GM12872 (cell line): Measurements from ENCODE around the gene NANOS3.

Experiments
- CTCF ChIP-seq: IDR thresholded peaks from 3 replicates; pipeline ENCODE4 v1.5.1; 2011; ENCODE audit warnings: low read depth, mild to moderate bottlenecking, low read length, moderate library complexity; ENCODE audit not compliant: insufficient read depth

The NANOS3 gene

GRCh38 chr19:13873834-13874515 lies 3.0 kb upstream of the NANOS3 start:
- TF ChIP-seq CTCF = no peak

DNA sequence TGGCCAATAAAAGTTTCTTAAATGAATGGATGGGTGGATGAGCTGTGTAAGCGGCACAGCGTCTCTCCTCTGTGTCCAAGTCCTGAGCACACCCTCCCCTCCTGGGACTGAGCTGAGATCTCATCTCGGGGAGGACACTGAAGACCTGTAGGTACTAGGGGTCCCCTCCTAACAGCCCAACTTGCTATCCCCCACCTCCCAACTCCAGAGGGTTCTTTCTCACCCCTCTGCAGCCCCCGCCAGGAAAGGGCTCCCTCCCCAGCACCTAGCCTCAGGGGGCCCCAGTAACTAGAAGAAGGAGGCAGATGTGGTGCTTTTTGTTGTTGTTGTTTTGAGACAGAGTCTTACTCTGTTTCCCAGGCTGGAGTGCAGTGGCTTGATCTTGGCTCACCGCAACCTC lies 1.1 kb upstream of the NANOS3 start:
- no peak for TF ChIP-seq CTCF

GRCh38 chr19:13877303-13877702 lies 369 bp downstream of the NANOS3 start:
- TF ChIP-seq CTCF = no peak

- peak; percentile 99; the same call in 2 of the 3 replicates for TF ChIP-seq CTCF
Observed at GRCh38 chr19:13880059-13881043, 3.4 kb downstream of the NANOS3 start.

GRCh38 chr19:13881251-13881691 lies 4.3 kb downstream of the NANOS3 start:
- TF ChIP-seq CTCF = no peak

GRCh38 chr19:13881692-13882418 lies 4.9 kb downstream of the NANOS3 start:
- no peak; the same call in 2 of the 3 replicates for TF ChIP-seq CTCF

- no peak for TF ChIP-seq CTCF
Observed at GRCh38 chr19:13882419-13882795, 5.5 kb downstream of the NANOS3 start.
